WERI-Rb-1 (cell line): ENCODE results near the gene MTREX.

Source experiments
- DNase-seq: peaks from one replicate; pipeline ENCODE4 v3.0.0-alpha.2; 2020
- H3K27ac ChIP-seq: fragments of 250-450 bp; sonication (Bioruptor Pico); 2 replicates; pipeline ENCODE4 v1.5.1; 2020; ENCODE audit warnings: mild to moderate bottlenecking, moderate library complexity
- H3K27me3 ChIP-seq: fragments of 250-450 bp; sonication (Bioruptor Pico); 2 replicates; pipeline ENCODE4 v1.5.1; 2021; ENCODE audit warnings: mild to moderate bottlenecking, low read depth, moderate library complexity; ENCODE audit not compliant: insufficient read depth, severe bottlenecking
- H3K36me3 ChIP-seq: fragments of 250-450 bp; sonication (Bioruptor Pico); 2 replicates; pipeline ENCODE4 v1.5.1; 2020; ENCODE audit warnings: mild to moderate bottlenecking, moderate library complexity
- H3K4me3 ChIP-seq: 2 replicates; pipeline ENCODE4 v1.5.1; 2011; ENCODE audit warnings: low read depth, mild to moderate bottlenecking, control low read depth, low read length
- H3K9me3 ChIP-seq: fragments of 250-450 bp; sonication (Bioruptor Pico); 2 replicates; pipeline ENCODE4 v1.5.1; 2021; ENCODE audit warnings: mild to moderate bottlenecking, moderate library complexity; ENCODE audit not compliant: severe bottlenecking
- CTCF ChIP-seq: IDR thresholded peaks from 2 replicates; pipeline ENCODE4 v1.5.1; 2011; ENCODE audit warnings: low read depth, mild to moderate bottlenecking, control low read depth, inconsistent platforms, low read length

Gene MTREX

GRCh38 chr5:55392669-55393068 is 84.9 kb downstream of the MTREX start:
- H3K9me3 ChIP-seq, result peaks cover 5% of the 10 kb centered on the region
- no peak for DNase-seq
- no peaks in the 10 kb centered on the region for H3K27me3 ChIP-seq
- H3K27ac ChIP-seq, result no peak overlapping the region
- TF ChIP-seq CTCF, result no peak
- H3K36me3 ChIP-seq, result peaks cover 48% of the 10 kb centered on the region
- H3K4me3 ChIP-seq, result no peak overlapping the region

- no peaks in the 10 kb centered on the region for H3K27me3 ChIP-seq
- H3K27ac ChIP-seq, result no peak overlapping the region
- H3K36me3 ChIP-seq, result peaks cover 42% of the 10 kb centered on the region
- peaks cover 5% of the 10 kb centered on the region for H3K9me3 ChIP-seq
- no peak for TF ChIP-seq CTCF
- no peak overlapping the region for H3K4me3 ChIP-seq
- no peak for DNase-seq
Observed at GRCh38 chr5:55393501-55394175, 85.8 kb downstream of the MTREX start.

- Histone ChIP-seq H3K36me3 (peaks cover 57% of the 10 kb centered on the region), H3K27me3 (no peaks in the 10 kb centered on the region), H3K27ac (no peak overlapping the region), H3K4me3 (no peak overlapping the region), H3K9me3 (no peaks in the 10 kb centered on the region)
- no peak for DNase-seq
- 0 out of 2 replicates have a peak, but pooled peaks have one; percentile 6 for TF ChIP-seq CTCF
Observed at GRCh38 chr5:55402199-55402598, 94.4 kb downstream of the MTREX start.

- DNase-seq, result no peak
- Histone ChIP-seq H3K9me3 (no peaks in the 10 kb centered on the region), H3K27me3 (no peaks in the 10 kb centered on the region), H3K36me3 (peaks cover 53% of the 10 kb centered on the region), H3K4me3 (no peak overlapping the region), H3K27ac (no peak overlapping the region)
- no peak for TF ChIP-seq CTCF
Observed at GRCh38 chr5:55406292-55406691, 98.5 kb downstream of the MTREX start.

- H3K27ac ChIP-seq, result no peak overlapping the region
- H3K36me3 ChIP-seq, result peaks cover 55% of the 10 kb centered on the region
- no peaks in the 10 kb centered on the region for H3K9me3 ChIP-seq
- H3K4me3 ChIP-seq, result no peak overlapping the region
- DNase-seq, result no peak
- TF ChIP-seq CTCF, result peak; percentile 56
- no peaks in the 10 kb centered on the region for H3K27me3 ChIP-seq
Observed at GRCh38 chr5:55407059-55407684, 99.4 kb downstream of the MTREX start.
